Mesothelial cell of epicardium (in vitro differentiated cells): ENCODE measurements around the gene XKR7. TPM values are rescaled to one million over a fixed set of nuclear protein-coding genes. Genes with fewer than 3 reads are reported as not detected.
"Not testable (repeated sequence)": the region's sequence is repeated elsewhere in the genome, so short reads cannot be mapped to it uniquely, and the experiment has no call there.

Source experiments
- DNase-seq, 2 experiments: peaks; one replicate each; pipeline ENCODE4 v3.0.0; 2021; ENCODE audit warnings: low spot score in 2 of 2; ENCODE audit not compliant: unreplicated experiment in 2 of 2
- H3K27ac Mint-ChIP-seq: 2 replicates; pipeline ENCODE4 v1.8.0; 2021; ENCODE audit warnings: mixed read lengths
- H3K27me3 Mint-ChIP-seq: 2 replicates; pipeline ENCODE4 v1.8.0; 2021; ENCODE audit warnings: low read depth, mixed read lengths
- H3K36me3 Mint-ChIP-seq: 2 replicates; pipeline ENCODE4 v1.8.0; 2021; ENCODE audit warnings: mixed read lengths
- H3K4me1 Mint-ChIP-seq: 2 replicates; pipeline ENCODE4 v1.8.0; 2021; ENCODE audit warnings: mixed read lengths
- H3K4me3 Mint-ChIP-seq: 2 replicates; pipeline ENCODE4 v1.8.0; 2021; ENCODE audit warnings: mild to moderate bottlenecking, moderate library complexity, mixed read lengths
- H3K9me3 Mint-ChIP-seq: 2 replicates; pipeline ENCODE4 v1.8.0; 2021; ENCODE audit warnings: mixed read lengths
- CTCF ChIP-seq: fragments of 200-600 bp; sonication (generic); IDR thresholded peaks from one replicate; pipeline ENCODE4 v1.5.0; 2021; ENCODE audit warnings: antibody characterized with exemption; ENCODE audit not compliant: unreplicated experiment
- total RNA-seq: library from RNA; stranded (reverse); gene quantifications from 3 replicates; pipeline ENCODE4 v1.2.1, GENCODE V29; 2021

Gene XKR7, protein sequence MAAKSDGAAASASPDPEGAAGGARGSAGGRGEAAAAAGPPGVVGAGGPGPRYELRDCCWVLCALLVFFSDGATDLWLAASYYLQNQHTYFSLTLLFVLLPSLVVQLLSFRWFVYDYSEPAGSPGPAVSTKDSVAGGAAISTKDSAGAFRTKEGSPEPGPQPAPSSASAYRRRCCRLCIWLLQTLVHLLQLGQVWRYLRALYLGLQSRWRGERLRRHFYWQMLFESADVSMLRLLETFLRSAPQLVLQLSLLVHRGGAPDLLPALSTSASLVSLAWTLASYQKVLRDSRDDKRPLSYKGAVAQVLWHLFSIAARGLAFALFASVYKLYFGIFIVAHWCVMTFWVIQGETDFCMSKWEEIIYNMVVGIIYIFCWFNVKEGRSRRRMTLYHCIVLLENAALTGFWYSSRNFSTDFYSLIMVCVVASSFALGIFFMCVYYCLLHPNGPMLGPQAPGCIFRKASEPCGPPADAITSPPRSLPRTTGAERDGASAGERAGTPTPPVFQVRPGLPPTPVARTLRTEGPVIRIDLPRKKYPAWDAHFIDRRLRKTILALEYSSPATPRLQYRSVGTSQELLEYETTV
- total RNA-seq = 0.25 to 0.32 TPM (median 0.29 TPM) in 3 replicates

DNA sequence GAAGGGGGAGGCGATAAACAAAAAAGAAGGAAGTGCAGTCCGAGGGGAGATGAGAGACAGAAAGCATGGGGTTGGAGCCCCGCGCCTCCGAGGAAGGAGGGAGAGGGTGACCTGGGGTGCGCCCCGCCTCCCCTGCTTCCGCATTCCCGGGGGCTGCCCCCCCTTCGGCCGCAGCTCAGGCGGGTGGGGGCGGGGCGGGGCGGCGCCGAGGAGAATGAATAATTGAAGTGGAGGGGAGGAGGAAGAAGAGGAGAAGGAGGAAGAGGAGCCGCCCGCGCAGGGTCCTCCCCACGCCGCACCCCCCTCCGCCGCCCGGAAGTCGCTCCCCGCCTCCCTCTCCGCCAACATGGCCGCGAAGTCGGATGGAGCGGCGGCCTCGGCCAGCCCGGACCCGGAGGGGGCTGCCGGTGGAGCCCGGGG is at the start of gene XKR7:
Gene XKR7, plus strand, starts transcription at position 322 of the 420 bp plus-strand sequence. Its CDS starts 25 bp downstream, at position 347.
- Mint-ChIP-seq H3K36me3 (no peaks in the 10 kb centered on the region), H3K4me3 (peak within 1 kb of the TSS; percentile 85), H3K4me1 (peaks cover 6% of the 10 kb centered on the region), H3K27me3 (peaks cover 82% of the 10 kb centered on the region), H3K27ac (no peak within 1 kb of the TSS), H3K9me3 (no peaks in the 10 kb centered on the region)
- TF ChIP-seq CTCF = no peak
- peak in 1 of 2 experiments; percentile 43 for DNase-seq

DNA sequence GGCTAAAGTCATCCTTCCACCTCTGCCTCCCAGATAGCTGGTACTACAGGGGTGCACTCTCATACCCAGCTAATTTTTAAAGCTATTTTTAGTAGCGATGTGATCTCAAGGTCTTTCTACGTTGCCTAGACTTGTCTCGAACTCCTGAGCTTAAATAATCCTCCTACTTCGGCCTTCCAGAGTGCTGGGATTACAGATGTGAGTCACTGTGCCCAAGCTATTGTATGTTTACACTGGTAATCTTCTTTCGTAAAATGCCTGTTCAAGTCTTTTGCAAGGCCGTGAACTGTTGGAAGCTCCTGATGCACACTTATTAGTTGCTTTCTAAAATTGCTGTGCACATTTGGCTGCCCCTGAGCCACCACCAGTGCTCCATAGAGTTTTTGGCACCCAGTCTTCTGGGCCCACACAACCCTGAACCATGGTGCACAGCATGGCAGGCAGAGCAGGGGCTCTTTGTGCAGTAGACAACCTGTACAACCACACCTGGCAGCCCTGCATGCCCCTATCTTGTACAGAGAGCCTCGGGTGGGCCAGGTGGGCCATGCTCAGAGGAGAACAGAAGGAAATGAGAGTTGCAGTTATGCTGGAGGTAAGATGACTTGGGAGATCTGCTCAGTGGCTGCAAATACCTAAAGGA is 49.4 kb upstream of the XKR7 start:
- Mint-ChIP-seq H3K9me3 (no peaks in the 10 kb centered on the region), H3K4me1 (peaks cover 52% of the 10 kb centered on the region), H3K27ac (peak overlapping the region; percentile 54), H3K27me3 (peaks cover 3% of the 10 kb centered on the region), H3K36me3 (no peaks in the 10 kb centered on the region), H3K4me3 (peak overlapping the region; percentile 24)
- no peak for TF ChIP-seq CTCF
- DNase-seq = no peak

- no peak for DNase-seq
- Mint-ChIP-seq H3K36me3 (no peaks in the 10 kb centered on the region), H3K27me3 (peaks cover 9% of the 10 kb centered on the region), H3K9me3 (no peaks in the 10 kb centered on the region), H3K27ac (no peak overlapping the region), H3K4me1 (peaks cover 49% of the 10 kb centered on the region), H3K4me3 (no peak overlapping the region)
- TF ChIP-seq CTCF = no peak
These were observed 48.4 kb upstream of the XKR7 start for GRCh38 chr20:31919410-31920155.

- Mint-ChIP-seq H3K9me3 (no peaks in the 10 kb centered on the region), H3K4me3 (no peak overlapping the region), H3K4me1 (peaks cover 44% of the 10 kb centered on the region), H3K27me3 (peaks cover 14% of the 10 kb centered on the region), H3K36me3 (no peaks in the 10 kb centered on the region), H3K27ac (no peak overlapping the region)
- TF ChIP-seq CTCF = no peak
- no peak for DNase-seq
These were observed 47.6 kb upstream of the XKR7 start for GRCh38 chr20:31920275-31920855.

- H3K27me3 Mint-ChIP-seq = peaks cover 22% of the 10 kb centered on the region
- peaks cover 44% of the 10 kb centered on the region for H3K4me1 Mint-ChIP-seq
- not testable (repeated sequence) for H3K4me3 Mint-ChIP-seq, H3K27ac Mint-ChIP-seq, H3K36me3 Mint-ChIP-seq, DNase-seq, H3K9me3 Mint-ChIP-seq
These were observed 46.5 kb upstream of the XKR7 start for GRCh38 chr20:31921480-31921879.
